ENCODE measurements around the gene SLFN13.

- TF ChIP-seq, protein P1, sequence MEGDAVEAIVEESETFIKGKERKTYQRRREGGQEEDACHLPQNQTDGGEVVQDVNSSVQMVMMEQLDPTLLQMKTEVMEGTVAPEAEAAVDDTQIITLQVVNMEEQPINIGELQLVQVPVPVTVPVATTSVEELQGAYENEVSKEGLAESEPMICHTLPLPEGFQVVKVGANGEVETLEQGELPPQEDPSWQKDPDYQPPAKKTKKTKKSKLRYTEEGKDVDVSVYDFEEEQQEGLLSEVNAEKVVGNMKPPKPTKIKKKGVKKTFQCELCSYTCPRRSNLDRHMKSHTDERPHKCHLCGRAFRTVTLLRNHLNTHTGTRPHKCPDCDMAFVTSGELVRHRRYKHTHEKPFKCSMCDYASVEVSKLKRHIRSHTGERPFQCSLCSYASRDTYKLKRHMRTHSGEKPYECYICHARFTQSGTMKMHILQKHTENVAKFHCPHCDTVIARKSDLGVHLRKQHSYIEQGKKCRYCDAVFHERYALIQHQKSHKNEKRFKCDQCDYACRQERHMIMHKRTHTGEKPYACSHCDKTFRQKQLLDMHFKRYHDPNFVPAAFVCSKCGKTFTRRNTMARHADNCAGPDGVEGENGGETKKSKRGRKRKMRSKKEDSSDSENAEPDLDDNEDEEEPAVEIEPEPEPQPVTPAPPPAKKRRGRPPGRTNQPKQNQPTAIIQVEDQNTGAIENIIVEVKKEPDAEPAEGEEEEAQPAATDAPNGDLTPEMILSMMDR (conservative IDR thresholded peaks at IDR 0.05 in 1 of 2, IDR thresholded peaks at IDR 0.05 in 1 of 2; ENCODE audit: low read depth in 1 of 2, low read length in 2 of 2): no peak
- peak; percentile 4 for TF ChIP-seq EZH2 (IDR thresholded peaks at IDR 0.05; ENCODE audit: low read length, missing control alignments)
These were observed 48.1 kb upstream of the SLFN13 start for GRCh38 chr17:35496451-35497290.

Data from fibroblast of lung (primary cell).